NCI-H1105 (cell line): ENCODE measurements around the gene SYNCRIP.
A peak's percentile ranks its signal among the peaks of the same experiment; 100 is the strongest.
"Not testable (repeated sequence)": the region's sequence is repeated elsewhere in the genome, so short reads cannot be mapped to it uniquely, and the experiment has no call there.

ENCODE experiments used
- DNase-seq: peaks from one replicate; lab custom pipeline; 2025; lab: John Stamatoyannopoulos, UW

Gene SYNCRIP

DNA sequence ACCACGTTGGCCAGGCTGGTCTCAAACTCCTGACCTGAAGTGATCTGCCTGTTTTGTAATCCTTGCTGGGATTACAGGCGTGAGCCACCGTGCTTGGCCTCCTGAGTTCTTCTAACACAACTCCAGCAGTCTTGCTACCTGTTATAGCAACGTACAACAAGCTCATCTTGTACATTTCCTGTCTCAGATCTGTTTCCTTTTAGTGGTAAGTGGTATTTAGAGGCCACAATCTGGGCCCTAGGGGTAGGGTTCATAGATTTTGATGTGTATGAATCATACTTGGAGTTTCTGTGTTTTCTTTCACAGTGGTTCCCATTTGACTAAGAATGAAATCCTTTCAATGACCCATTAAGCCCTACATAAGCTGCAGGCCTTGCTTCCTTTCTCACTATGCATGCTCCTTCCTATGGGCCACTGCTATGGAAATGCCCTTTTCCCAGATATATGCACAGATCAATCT is 27.1 kb upstream of the SYNCRIP start:
- DNase-seq: no peak

DNA sequence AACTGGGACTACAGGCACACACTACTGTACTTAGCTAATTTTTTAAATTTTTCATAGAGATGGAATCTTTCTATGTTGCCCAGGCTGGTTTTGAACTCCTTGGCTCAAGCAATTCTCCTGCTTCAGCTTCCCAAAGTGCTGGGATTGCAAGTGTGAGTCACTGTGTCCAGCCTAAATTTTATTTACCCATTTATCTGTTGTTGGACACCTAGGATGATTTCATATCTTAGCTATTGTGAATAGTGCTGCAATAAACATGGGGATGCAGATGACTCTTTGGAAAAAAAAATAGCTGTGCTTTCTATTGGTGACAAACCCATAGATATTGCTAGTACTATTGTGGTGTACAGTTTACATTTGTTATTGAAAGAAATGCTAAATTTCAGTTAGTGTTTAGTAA is 19.6 kb upstream of the SYNCRIP start:
- DNase-seq: no peak

DNA sequence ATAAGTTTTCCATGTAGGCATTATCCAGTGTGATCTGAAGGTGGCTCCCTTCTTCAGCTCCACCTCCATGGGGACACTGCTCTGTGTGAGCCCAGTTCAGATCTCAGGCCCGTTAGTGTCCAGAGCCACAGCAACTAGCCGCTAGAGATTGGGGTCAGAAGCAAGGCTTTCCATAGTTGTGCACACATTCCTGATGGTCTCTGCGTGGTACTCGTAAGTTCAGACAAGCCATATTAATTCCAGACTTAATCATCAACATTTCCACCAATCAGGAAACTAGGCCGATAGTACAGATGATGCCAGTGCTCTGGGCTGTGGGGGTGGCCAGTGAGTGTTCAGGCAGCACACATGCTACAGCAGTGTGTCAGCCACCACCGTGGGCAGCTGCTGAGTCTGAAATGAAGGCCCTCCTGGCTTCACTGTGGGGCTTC is 17.5 kb upstream of the SYNCRIP start:
- no peak for DNase-seq

DNA sequence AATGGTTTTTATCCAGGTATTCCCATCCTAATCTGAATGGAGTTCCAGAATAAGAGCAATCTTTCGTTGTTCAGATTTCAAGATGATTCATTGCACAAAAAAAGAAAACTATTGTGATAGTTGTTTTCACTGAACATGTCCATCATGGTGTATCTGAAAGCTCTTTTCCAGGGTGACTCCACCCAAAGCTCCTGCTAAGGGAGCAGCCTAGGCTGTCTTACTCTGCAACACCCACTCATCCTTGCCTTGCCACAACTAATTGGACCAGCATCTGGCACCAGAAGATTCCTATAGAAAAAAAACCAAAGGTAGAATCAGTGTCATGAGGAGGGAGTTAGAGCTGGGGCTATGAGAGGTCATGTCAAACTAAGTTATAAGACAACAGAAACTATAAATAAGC is 7.9 kb upstream of the SYNCRIP start:
- no peak for DNase-seq

DNA sequence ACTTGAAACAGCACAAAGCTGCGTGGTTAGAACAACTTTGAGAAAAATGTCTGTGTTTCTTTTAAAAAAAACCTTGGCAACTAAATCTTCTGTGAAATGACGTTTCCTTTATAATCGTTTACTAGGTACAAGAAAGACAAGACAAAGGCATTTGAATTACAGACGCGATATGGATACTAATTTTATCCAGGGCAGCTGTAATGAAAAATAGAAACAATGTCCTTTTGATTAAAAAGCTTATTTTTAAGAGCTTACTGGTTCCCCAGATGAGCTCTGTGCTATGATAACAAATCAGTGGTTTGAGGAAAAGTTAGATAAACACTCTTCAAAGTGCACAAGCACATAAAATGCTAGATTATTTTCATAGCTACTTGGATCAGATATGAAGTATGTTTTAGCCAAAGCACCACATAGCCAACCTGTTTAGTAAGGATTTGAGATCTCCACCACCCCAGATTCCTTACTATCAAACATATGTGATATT is 1.6 kb upstream of the SYNCRIP start:
- no peak for DNase-seq

DNA sequence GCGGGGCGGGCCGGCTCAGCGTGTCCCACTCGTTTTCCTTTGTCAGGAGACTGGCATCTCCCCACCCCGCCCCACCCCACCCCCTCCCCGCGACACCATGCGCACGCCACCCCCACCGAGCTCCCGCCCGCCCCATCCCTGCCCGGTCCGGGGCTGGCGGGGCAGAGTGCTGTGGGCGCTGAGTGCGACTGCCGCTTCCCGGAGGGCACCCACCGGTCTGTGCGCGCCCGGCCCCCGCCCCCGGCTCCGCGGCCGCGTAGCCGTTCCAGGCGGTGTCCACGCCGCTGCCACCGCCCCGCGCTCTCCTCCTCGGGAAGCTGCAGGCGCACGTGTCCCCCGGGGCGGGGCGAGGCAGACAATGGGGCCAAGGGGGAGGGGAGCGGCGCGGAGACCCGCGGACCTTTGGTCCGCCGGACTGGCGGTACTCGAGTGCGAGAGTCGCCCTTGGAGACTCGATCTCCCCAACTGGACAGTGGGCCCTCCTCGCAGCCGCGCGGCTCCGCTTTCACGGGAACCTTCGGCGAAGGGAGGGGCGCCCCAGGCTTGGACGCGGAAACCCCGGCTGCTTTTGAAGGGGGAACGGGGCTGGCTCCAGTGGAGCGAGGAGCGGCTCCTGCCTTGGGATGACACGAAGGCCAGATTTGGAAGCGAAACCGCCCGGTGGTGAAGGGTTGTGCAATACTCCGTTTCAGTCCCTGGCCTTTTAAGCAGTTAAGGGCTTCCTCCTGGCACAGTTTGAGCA is 1.0 kb upstream of the SYNCRIP start:
- DNase-seq: peak; percentile 92

DNA sequence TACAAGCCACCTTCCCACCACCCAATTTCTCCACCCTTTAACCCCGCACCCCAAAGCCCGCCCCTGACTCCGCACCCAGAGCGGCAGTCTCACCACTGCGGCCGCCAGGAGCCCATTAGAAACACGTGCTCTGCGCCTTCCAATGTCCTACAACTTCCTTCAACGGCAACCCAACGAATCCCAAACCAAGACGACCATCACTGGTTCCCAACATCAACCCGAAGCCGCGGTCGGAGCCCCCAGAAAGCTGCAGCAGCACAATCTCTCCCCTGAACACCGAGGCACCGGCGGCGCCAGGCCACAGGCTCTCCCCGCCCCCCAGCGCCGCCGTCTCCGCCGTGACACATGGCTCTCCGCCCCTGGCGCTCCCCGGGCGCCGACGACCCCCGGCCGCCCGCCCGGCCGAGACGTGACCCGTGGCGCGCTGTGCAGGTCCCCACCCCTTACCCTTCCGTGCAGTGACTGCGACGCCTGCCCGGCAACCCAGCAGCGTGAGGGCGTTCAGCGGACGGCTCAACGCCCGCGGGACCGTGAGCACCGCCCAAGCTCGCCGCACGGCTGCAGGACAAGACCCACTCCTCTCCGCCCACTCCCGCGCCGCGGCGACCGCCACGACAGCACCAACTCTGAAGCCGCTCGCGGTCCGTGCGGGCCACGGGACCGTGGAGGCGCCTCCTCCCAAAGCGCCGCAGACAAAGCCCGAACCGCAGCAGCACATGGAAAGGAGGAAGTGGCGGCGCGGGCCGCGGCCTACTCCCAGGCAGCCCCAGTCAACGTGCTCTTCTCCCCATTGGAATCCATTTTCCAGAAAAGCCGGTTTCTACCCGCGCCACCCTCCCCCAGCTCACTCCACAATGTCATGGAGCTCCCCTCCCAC is 551 bp downstream of the SYNCRIP start:
- DNase-seq: peak; percentile 20

DNA sequence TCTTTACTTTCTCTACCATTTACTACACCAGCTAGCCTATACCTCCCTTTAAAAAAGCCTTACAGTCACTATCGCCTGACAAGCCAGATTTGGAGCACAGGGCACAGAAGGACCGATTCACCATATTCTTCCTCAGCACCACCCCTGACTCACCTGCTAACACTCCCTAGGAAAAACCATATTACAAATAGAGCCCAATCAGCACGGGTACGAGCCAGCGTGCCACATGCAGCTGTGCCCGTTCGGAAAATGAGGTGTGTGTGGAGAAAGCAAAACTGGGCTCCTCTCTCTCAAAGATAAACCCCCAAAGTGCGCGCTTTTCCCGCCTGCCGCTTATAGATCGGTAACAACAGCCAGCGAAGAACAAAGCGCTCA is 1.2 kb downstream of the SYNCRIP start:
- DNase-seq: no peak

DNA sequence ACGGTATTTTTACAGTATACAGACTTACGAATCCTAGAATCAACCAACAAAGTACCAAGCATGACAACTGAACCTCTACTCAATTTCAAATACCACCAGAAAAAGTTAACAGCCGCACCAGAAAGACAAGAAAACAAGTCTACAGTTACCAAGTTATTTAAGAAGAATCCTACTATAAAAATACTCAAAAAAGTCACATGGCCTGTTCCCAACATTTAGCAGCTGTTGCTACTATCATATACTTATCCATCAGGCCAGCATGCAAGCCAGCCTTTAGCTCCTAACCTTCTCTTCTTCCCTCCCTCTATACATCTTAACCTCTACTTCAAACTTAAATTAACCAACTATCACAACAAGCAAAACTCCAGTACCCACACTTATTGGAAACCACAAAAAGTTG is 1.9 kb downstream of the SYNCRIP start:
- DNase-seq: no peak

DNA sequence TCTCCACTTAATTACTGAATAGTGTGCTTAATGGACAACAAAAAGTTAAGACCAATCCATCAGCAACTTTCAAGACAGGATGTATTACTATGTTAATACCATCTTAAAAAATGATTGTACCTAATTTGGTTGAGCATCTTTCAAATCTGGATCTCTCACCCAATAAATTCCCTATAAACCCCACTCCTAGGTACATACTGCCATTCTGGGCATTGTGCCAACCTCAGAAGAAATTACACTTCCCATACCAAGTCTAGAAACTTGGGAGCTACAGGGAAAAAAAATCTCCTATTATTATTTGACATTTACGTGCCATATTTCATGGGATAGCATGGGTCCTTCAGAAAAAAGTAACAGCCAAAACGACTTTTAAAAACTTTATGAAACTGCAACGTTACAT is 5.1 kb downstream of the SYNCRIP start:
- peak; percentile 2 for DNase-seq

DNA sequence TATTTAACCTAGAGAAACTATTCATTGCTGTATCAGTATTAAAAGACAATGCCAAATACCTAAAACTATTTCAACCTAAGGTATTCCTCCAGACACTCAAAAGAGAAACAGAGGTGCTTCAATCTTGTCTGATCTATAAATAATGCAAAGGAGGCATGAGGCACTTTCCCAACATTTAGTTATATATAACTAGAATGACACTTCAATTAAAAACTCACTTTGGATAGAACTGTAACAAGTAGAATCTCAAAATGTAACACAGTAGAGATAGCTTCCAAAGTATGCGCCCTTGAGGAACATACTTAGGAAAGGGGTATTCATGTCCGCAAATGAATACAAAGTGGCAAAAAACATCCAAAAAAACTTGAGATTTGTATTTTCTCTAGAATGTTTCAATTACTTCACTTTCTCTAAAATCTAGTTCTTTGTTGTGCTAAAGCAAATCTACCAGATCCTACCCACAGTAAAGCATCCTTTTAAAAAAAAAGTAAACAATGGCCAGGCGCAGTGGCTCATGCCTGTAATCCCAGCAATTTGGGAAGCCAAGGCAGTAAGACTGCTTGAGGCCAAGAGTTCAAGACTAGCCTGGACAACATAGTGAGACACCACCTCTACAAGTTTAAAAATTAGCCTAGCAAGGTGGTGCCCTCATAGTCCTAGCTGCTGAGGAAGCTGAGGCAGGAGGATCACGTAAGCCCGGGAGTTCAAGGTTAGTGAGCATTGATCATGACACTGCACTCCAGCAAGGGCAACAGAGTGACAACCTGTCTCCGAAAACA is 10.3 kb downstream of the SYNCRIP start:
- no peak for DNase-seq

DNA sequence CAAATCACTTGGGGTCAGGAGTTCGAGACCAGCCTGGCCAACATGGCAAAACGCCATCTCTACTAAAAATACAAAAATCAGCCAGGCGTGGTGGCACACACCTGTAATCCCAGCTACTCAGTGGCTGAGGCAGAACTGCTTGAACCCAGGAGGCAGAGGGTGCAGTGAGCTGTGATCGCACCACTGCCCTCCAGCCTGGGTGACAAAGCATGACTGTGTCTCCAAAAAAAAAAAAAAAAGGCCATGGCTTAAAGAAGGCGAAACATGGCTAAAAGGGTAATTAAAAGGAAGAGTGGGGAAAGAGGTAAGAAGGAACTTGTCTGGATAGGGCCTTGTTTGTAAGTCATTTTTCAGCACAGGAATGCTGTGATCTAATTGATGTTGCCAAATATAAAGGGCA is 11.6 kb downstream of the SYNCRIP start:
- DNase-seq: not testable (repeated sequence)

DNA sequence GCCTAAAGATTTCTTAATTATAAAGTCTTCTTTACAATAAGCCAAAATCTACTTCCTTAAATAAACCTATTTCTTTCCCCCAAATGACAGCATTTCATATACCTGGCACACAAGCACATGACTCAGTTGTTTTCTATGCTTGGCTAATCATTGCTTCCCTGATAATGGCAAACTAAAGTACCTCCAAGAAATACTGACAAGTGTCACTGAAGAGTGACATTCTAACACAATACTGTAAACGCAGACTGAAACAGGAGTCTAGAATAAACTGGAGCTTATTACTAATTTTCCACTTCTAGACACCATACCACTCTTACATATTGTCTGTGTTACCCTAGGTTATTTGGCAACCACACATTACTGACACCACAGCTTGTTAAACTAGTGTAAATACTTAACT is 14.3 kb downstream of the SYNCRIP start:
- DNase-seq: no peak

DNA sequence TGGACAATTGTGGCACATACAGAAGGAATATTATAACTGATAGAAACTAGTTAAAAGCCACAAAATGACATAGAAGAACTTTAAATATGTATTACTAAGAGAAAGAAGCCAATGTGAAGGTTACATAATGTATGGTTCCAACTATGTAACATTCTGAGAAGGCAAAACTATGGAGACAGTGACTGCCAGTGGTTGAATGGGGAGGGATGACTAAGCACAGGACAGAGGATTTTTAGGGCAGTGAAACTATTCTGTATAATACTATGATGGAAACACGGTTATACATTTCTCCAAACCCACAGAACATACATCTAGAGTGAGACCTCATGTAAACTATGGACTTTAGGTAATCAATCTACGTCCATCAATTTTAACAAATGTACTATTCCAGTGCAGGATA is 22.4 kb downstream of the SYNCRIP start:
- DNase-seq: no peak

DNA sequence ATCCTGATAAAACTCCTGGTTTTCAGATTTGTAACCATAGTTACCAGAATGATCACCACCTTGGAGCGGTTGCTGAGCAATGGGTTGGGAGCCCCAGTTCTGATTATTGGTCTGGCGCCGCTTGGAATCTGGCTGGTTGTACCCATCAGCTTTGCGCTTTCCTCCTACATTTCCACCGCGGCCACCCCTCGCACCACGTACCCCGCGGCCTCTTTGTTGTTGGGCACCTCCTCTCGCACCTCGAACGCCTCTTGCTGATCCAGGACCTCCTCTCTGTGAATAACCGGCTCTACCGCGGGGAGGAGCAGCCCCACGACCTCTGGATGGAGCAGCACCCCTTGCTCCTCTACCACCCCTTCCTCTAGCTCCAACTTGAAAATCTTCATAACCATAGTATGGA is 27.9 kb downstream of the SYNCRIP start:
- DNase-seq: no peak

DNA sequence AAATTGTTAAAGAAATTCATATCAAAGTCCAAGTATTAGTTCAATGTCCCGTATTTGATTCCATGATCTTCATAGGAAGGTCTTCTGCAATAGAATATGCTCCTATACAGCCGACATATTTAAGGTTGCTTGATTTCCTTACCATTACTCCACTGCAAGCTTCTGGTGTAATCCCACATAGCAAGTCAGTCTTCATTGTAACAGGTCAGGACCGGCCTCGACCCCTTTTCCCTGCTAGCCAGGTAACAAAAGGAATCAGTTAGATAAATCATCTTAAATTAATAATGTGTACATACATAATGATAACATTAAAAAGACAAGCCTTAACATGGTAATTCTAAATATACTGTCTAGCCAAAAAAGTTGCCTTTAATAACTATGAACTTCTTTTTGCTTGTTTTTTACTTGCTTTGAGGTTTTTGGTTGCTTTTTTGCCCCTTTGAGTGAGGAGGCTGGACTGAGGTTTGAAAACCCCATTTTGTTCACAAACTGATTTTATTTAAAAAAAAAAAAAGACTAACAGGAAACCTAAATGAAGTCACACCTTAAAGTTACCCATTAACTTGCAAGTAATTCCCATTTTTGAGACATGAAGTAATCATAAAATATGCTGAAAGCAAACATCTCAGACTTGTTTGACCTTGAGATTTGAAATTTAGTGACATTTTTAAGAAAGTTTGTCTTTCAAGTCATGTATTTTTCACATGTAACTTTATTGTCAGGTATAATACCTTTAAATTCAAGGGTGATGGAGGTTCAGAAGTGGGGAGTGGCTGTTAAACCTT is 29.8 kb downstream of the SYNCRIP start:
- DNase-seq: no peak

DNA sequence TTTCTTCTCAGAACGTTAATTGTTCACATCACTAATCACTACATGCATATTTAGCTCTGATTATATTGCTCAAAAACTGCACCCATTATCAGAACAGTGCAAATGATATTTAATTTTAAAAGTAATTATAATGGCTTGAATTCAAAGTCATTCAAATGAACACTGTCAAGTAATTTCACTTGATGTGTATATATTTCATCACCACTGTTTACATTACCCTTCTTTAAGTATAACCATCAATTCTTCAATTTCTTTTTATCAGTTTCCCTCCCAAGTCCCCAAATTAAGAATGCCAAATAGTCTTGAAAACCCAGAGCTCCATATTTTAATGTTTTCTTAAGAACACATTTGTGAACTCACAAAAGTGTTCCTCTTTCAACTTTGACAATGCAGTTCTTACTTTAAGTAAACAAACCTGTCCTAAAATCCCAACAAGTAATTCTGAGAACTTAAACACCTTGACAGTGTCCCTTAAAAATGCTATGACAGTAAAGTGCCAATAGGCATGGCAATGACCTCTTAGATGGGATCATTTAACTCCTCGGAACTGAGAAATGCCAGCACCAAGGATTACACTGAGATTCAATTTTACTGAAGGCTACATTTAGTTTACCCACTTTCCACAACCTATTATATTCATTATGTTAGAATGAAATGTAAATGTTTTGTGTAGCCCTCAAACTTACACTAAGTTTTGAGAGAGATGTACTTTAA is 32.3 kb downstream of the SYNCRIP start:
- DNase-seq: no peak

DNA sequence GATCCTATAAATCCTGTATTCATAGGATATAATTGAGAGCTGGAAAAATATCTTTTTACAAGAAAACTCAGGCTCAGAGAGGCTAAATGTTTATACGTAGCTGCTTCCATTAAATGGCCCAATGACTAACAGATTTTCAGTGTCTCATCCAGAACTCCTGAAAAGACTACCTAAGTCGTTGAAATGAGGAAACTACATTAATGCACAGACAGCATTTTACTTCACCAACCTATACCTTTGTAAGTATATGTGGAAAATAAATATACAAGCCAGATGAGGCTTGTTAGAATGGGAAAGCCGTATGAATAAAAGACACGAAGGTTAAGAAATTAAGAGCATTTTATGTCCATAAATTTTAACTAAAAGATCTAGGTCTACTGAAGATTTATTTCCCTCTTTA is 40.6 kb downstream of the SYNCRIP start:
- no peak for DNase-seq

DNA sequence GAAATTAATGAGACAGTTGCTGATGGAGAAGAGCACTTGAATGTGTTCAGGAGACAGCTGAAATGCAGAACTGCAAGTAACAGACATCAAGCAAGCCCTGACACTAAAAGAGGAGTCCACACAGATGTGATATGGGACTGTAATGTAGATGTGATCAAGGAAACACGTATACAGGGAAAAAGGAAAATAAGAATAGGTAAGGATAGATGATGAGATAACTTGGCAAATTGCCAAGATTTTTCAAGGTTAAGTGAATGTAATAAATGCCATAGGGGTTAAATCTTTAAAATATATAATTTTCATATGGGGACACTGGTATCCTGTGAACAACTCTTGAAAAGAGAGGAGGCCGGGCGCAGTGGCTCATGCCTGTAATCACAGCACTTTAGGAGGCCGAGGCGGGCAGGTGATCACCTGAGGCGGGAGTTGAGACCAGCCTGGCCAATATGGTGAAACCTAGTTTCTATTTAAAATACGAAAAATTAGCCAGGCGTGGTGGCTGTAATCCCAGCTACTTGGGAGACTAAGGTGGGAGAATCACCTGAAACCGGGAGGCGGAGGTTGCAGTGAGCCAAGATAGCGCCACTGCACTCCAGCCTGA is 41.9 kb downstream of the SYNCRIP start:
- DNase-seq: no peak

DNA sequence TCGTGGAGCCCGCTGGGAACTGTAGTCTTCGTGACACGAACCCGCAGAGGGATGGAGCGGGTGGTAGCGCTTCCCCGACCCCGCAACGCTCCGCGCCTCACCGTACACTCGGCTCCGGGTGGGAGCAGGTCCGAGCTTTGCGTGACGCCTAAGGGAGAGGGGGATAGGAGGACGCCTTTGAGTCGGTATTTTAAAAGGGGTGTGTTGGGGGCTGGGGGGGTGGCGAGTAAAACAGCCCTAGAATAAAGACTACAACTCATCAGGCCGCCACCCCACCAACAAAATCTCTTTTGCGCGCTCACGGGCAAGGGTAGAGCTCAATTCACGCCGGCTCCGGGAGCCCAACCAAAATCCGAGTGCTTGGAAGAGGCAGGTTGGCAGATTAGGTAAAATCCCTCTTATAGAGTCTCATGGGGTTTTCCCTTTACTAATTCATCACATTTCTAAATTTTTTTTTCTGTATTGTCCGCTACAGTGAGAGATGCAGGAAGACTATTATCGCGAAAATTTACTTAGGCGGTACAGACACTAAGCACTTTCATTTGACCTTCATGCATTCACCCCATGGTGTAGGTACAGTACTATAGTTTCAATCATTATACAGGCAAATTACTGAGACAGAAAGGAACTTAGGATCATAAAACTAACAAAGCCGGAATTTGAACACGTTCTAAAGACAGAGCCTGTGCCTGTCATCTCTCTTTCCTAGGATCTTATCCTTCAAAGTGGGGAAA is 48.3 kb downstream of the SYNCRIP start:
- no peak for DNase-seq
